Measurements from ENCODE around the gene CXCR3. TPM values are rescaled to one million over a fixed set of nuclear protein-coding genes. Genes with fewer than 3 reads are reported as not detected.

CXCR3 gene
- total RNA-seq, 1 donor from 2014 or later = 0.31 TPM

DNA sequence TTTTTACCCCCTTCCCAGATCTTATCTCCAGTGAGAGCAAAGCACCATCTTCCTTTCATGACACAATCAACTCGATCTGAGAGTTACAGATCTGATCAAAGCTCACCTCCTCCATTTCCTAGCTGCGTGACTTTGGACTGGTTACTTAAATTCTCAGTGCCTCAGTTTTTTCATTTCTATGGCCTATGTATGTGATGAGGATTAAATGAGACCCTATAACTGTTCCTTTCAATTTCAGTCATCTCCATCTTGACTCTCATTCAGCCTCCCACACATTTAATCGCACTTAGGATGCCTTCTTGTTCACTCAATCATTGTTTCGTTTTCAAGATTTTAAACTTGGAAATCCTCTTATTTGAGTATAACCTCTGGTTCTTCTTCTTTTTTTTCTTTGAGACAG, 20.1 kb upstream of the CXCR3 start:
- DNase-seq (ENCODE audit: low spot score) (no peak), ATAC-seq (no peak)
- intact Hi-C loops (cut with DNase I) = no loop called here

DNA sequence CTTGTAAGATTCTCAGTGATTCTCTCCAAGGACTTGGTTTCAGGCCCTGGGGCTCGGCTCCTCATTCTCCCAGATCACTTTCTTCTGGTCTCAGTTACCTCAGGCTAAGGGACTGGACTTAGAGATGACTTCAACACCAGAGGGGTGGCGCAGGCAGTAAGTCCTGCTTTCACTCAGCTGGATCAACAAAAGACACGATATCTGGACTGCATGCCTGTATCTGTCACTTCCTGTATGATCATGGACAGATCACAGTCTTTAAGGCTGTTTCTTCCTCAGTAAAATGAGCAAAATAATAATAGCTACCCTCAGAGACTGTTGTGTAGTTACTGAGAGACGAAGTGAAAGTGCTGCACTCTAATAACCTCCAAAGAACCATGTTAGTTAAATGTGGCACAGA, 19.5 kb upstream of the CXCR3 start:
- ATAC-seq = peak; percentile 76
- DNase-seq (ENCODE audit: low spot score) = no peak
- intact Hi-C loops (cut with DNase I) = no loop called here

GRCh38 chrX:71637253-71637618, 18.9 kb upstream of the CXCR3 start:
- intact Hi-C loops (cut with DNase I) = no loop called here
- DNase-seq (ENCODE audit: low spot score) (peak; percentile 13), ATAC-seq (peak; percentile 26)

DNA sequence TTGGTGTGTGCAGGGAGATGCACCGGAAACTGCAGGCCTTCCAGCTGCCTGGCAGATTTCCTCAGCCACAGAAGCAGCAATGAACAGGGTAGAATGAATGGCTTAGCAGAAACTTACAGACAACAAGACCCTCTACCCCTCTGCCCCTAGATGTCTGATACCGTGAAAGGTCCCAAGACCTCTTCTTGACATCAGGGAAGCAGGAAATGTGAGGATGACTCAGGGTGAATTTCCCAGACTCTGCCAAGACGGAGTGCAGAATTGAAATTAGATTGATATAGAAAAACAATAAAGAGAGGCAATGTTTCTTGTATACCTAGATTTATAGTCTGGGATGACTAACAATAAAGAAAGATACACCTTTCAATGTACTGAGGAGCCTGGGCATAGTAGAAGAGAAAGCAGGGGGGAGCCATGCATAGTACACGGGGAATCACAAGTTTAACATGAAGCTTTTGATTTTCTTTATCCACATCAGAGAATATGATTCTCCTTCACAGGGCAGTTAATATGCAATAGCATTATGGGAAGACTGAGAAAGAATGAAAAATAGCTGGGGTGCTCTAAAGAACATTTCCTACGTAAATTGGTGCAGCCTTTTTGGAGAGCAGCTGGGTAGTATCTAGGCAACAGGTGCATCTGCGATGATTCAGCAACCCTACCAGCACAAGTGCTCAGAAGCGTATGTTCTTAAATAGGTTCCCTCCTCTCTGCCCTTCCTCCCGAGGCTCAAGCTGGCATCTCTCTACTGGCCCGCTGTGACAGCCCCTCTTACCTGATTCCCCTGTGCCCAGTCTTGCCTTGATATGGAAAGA, 18.3 kb upstream of the CXCR3 start:
- ATAC-seq (peak; percentile 25), DNase-seq (ENCODE audit: low spot score) (peak; percentile 15)
- intact Hi-C loops (cut with DNase I) = no loop called here

DNA sequence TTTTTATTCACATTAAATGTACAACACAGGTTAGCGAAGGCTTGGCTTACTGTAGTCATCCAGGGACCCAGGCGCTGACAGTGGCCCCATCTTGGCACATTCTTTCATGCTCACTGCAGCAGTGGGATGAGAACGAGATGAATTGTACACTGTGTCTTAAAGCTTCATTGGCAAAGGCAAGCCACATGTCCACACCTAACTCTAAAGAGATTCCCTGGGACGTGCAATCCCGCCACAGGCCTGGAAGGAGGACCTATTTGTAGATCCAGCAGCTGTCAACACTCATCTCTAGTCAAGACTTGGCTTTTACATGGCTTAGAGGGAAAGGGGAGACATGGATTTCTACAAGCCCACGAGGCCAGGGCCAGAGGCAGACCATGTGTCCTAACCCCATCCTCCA, 16.1 kb upstream of the CXCR3 start:
- intact Hi-C loops (cut with DNase I) = no loop called here
- DNase-seq (ENCODE audit: low spot score) (no peak), ATAC-seq (no peak)

GRCh38 chrX:71632923-71633657, 14.8 kb upstream of the CXCR3 start:
- ATAC-seq (no peak), DNase-seq (ENCODE audit: low spot score) (no peak)
- intact Hi-C loops (cut with DNase I) = no loop called here

GRCh38 chrX:71629467-71629866, 11.2 kb upstream of the CXCR3 start:
- no peak for ATAC-seq
- intact Hi-C loops (cut with DNase I) = no loop called here
- no peak for DNase-seq (ENCODE audit: low spot score)

DNA sequence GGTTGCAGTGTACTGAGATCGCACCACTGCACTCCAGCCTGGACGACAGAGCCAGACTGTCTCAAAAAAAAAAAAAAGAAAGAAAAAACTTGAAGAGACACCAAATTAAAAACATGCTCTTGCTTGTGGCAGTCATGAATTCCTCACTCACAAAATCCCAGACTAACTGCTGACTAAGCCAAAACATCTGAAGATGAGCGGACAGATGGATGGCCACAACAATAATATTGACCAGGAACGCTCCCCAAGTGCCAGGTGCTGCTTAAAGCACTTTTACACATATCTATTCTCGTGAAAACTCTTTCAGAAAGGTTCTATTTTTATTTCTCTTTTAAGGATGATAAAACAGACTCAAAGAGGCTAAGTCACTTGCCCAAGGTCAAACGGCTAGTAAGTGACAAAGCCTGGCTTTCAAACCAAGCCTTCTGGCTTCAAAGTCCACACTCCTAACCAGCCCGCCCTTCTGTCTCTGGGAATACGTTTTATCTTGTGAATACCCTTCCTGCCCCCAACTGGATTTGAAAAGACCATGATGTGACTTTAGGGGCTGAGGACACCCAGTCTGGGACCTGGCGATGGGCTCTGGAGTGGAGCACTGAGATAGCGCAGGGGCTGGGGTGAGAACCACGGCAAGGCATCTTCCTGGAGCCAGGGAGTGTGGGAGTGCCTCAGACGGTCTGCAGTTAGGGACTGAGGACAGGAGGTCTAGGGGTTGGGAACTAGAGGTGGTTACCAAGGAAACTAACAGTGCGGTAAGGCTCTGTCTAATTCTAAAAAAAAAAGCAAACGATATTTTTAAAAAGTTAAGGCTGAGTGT, 9.5 kb upstream of the CXCR3 start:
- ATAC-seq (no peak), DNase-seq (ENCODE audit: low spot score) (no peak)
- intact Hi-C loops (cut with DNase I) = no loop called here

- intact Hi-C loops (cut with DNase I) = no loop called here
- DNase-seq (ENCODE audit: low spot score) (no peak), ATAC-seq (no peak)
Observed at GRCh38 chrX:71626576-71626975, 8.3 kb upstream of the CXCR3 start.

DNA sequence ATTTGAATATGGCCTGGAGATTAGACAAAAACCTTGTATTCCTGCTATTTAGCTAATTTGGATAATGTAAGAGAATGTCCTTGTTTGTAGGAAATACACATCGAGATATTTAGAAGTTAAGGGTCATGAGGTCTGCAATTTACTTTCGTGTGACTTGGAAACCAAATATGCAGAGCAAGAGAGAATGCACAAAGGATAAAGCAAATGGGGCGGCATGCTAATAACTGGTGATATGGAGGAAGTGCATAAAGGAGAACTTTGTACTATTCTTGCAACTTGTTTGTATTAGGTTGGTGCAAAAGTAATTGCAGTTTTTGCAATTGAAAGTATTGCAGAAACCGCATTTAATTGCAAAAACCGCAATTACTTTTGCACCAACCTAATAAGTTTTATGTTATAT, 7.2 kb upstream of the CXCR3 start:
- intact Hi-C loops (cut with DNase I) = no loop called here
- no peak for ATAC-seq
- DNase-seq (ENCODE audit: low spot score) = no peak

GRCh38 chrX:71623714-71624113, 5.4 kb upstream of the CXCR3 start:
- intact Hi-C loops (cut with DNase I) = no loop called here
- no peak for ATAC-seq
- DNase-seq (ENCODE audit: low spot score) = no peak

- peak; percentile 93 for ATAC-seq
- intact Hi-C loops (cut with DNase I) = no loop called here
- peak; percentile 82 for DNase-seq (ENCODE audit: low spot score)
Observed at GRCh38 chrX:71622576-71623450, 4.5 kb upstream of the CXCR3 start.

- ATAC-seq = no peak
- DNase-seq (ENCODE audit: low spot score) = no peak
- intact Hi-C loops (cut with DNase I) = no loop called here
Observed at GRCh38 chrX:71622032-71622575, 3.8 kb upstream of the CXCR3 start.

- peak; percentile 50 for ATAC-seq
- DNase-seq (ENCODE audit: low spot score) = no peak
- intact Hi-C loops (cut with DNase I) = no loop called here
Observed at GRCh38 chrX:71621603-71622002, 3.3 kb upstream of the CXCR3 start.

- DNase-seq (ENCODE audit: low spot score) (no peak), ATAC-seq (no peak)
- intact Hi-C loops (cut with DNase I) = no loop called here
Observed at GRCh38 chrX:71619986-71620385, 1.7 kb upstream of the CXCR3 start.

GRCh38 chrX:71619193-71619592, 882 bp upstream of the CXCR3 start:
- no peak for DNase-seq (ENCODE audit: low spot score)
- intact Hi-C loops (cut with DNase I) = no loop called here
- no peak for ATAC-seq

DNA sequence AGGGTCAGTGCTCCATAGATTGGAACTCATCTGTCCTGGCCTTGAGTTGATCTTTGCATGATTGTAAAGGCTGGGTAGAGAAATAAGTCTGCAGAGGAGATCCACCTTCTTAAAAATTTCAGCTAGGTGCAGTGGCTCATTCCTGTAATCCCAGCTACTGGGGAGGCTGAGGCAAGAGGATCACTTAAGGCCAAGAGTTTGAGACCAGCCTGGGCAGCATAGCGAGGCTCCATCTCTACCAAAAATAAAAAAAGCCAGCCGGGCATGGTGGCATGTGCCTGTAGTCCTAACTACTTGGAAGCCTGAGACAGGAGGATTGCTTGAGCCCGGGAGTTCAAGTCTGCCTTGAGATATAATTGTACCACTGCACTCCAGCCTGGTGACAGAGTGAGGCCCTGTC, 476 bp upstream of the CXCR3 start:
- ATAC-seq = no peak
- DNase-seq (ENCODE audit: low spot score) = no peak
- intact Hi-C loops (cut with DNase I) = no loop called here

- no peak for DNase-seq (ENCODE audit: low spot score)
- intact Hi-C loops (cut with DNase I) = no loop called here
- ATAC-seq = no peak
Observed at GRCh38 chrX:71617742-71618141, 569 bp downstream of the CXCR3 start.
